HEK293 (cell line): ENCODE results near the gene ATP2A3.

Source experiments
- CTCF ChIA-PET: fragments of 350-600 bp; formaldehyde crosslinking; extraction: SDS; loops from one replicate; lab custom pipeline; 2021; ENCODE audit warnings: antibody characterized with exemption; lab: Yijun Ruan, JAX
- POLR2A ChIA-PET: fragments of 300-600 bp; formaldehyde crosslinking; extraction: SDS; loops from one replicate; lab custom pipeline; 2020; ENCODE audit warnings: antibody characterized with exemption, inconsistent platforms; lab: Yijun Ruan, JAX
- H3K27ac ChIP-seq: fragments of 200-500 bp; sonication (Bioruptor generic); 2 replicates; pipeline ENCODE4 v1.5.1; 2014; ENCODE audit warnings: low read depth, low read length, control low read depth, inconsistent platforms; ENCODE audit errors: extremely low read depth
- H3K36me3 ChIP-seq, 2 experiments: fragments of 200-500 bp in 1 of 2; sonication (Bioruptor generic) in 1 of 2; 1 replicate in 1 of 2; 2 replicates in 1 of 2; pipeline ENCODE4 v1.5.1; 2014 to 2017; ENCODE audit warnings: inconsistent platforms in 2 of 2, low read length in 2 of 2; ENCODE audit not compliant: control insufficient read depth in 2 of 2, insufficient read depth in 1 of 2
- H3K4me1 ChIP-seq: fragments of 200-500 bp; sonication (Bioruptor generic); 2 replicates; pipeline ENCODE4 v1.5.1; 2014; ENCODE audit warnings: mild to moderate bottlenecking, low read length, inconsistent platforms; ENCODE audit not compliant: control insufficient read depth, insufficient read depth
- H3K4me3 ChIP-seq: 2 replicates; pipeline ENCODE4 v1.5.1; 2011; ENCODE audit warnings: low read depth, mild to moderate bottlenecking, control low read depth, low read length, moderate library complexity
- H3K9me3 ChIP-seq: fragments of 200-500 bp; sonication (Bioruptor generic); 2 replicates; pipeline ENCODE4 v1.5.1; 2014; ENCODE audit warnings: low read depth, low read length, inconsistent platforms; ENCODE audit not compliant: control insufficient read depth, insufficient read depth
- EGR2 ChIP-seq: fragments of 450-650 bp; formaldehyde crosslinking; IDR thresholded peaks from 2 replicates; pipeline ENCODE4 v1.5.1; 2016; ENCODE audit warnings: low read depth, missing biosample characterization, missing genetic modification characterization
- HOXA7 ChIP-seq: sonication (generic); formaldehyde crosslinking; IDR thresholded peaks from 2 replicates; pipeline ENCODE4 v1.8.1; 2022; ENCODE audit warnings: missing genetic modification reagents, borderline replicate concordance
- KLF8 ChIP-seq: fragments of 450-650 bp; formaldehyde crosslinking; IDR thresholded peaks from 2 replicates; pipeline ENCODE4 v1.5.1; 2016; ENCODE audit warnings: missing biosample characterization, missing genetic modification characterization
- MYNN ChIP-seq: fragments of 450-650 bp; formaldehyde crosslinking; IDR thresholded peaks from 2 replicates; pipeline ENCODE4 v1.5.1; 2016; ENCODE audit warnings: missing biosample characterization, missing genetic modification characterization, borderline replicate concordance
- OVOL3 ChIP-seq: fragments of 450-650 bp; formaldehyde crosslinking; IDR thresholded peaks from 2 replicates; pipeline ENCODE4 v1.5.1; 2016; ENCODE audit warnings: missing biosample characterization, missing genetic modification characterization
- TCF7L2 ChIP-seq: IDR thresholded peaks from 2 replicates; pipeline ENCODE4 v1.6.1; 2011; ENCODE audit warnings: low read depth, mild to moderate bottlenecking, inconsistent platforms, low read length, moderate library complexity, borderline replicate concordance
- ZIC2 ChIP-seq: fragments of 450-650 bp; formaldehyde crosslinking; IDR thresholded peaks from 2 replicates; pipeline ENCODE4 v1.5.1; 2016; ENCODE audit warnings: missing biosample characterization, missing genetic modification characterization
- ZNF114 ChIP-seq: fragments of 450-650 bp; formaldehyde crosslinking; IDR thresholded peaks from 2 replicates; pipeline ENCODE4 v1.5.0; 2017; ENCODE audit warnings: missing biosample characterization, missing genetic modification characterization
- ZNF140 ChIP-seq: fragments of 450-650 bp; formaldehyde crosslinking; IDR thresholded peaks from 2 replicates; pipeline ENCODE4 v1.5.1; 2016; ENCODE audit warnings: missing biosample characterization, missing genetic modification characterization
- ZNF169 ChIP-seq: fragments of 450-650 bp; formaldehyde crosslinking; IDR thresholded peaks from 2 replicates; pipeline ENCODE4 v1.5.1; 2016; ENCODE audit warnings: missing biosample characterization, missing genetic modification characterization
- ZNF18 ChIP-seq: fragments of 450-650 bp; formaldehyde crosslinking; IDR thresholded peaks from 2 replicates; pipeline ENCODE4 v1.5.1; 2016; ENCODE audit warnings: missing biosample characterization, missing genetic modification characterization
- ZNF202 ChIP-seq: fragments of 450-650 bp; formaldehyde crosslinking; IDR thresholded peaks from 2 replicates; pipeline ENCODE4 v1.5.1; 2016; ENCODE audit warnings: missing biosample characterization, missing genetic modification characterization, borderline replicate concordance
- ZNF221 ChIP-seq: fragments of 450-650 bp; formaldehyde crosslinking; IDR thresholded peaks from 2 replicates; pipeline ENCODE4 v1.5.1; 2017; ENCODE audit warnings: missing biosample characterization, missing genetic modification characterization, borderline replicate concordance
- ZNF23 ChIP-seq: fragments of 450-650 bp; formaldehyde crosslinking; IDR thresholded peaks from 2 replicates; pipeline ENCODE4 v1.5.1; 2016; ENCODE audit warnings: missing biosample characterization, missing genetic modification characterization, borderline replicate concordance
- ZNF341 ChIP-seq: fragments of 450-650 bp; formaldehyde crosslinking; IDR thresholded peaks from 2 replicates; pipeline ENCODE4; 2016; ENCODE audit warnings: low read depth, missing biosample characterization, missing genetic modification characterization
- ZNF398 ChIP-seq: fragments of 450-650 bp; formaldehyde crosslinking; IDR thresholded peaks from 2 replicates; pipeline ENCODE4 v1.5.1; 2017; ENCODE audit warnings: missing biosample characterization, missing genetic modification characterization
- ZNF423 ChIP-seq: fragments of 450-650 bp; formaldehyde crosslinking; IDR thresholded peaks from 2 replicates; pipeline ENCODE4 v1.5.1; 2016; ENCODE audit warnings: missing biosample characterization, missing genetic modification characterization
- ZNF426 ChIP-seq: fragments of 450-650 bp; formaldehyde crosslinking; IDR thresholded peaks from 2 replicates; pipeline ENCODE4 v1.5.1; 2017; ENCODE audit warnings: missing biosample characterization, missing genetic modification characterization, mild to moderate bottlenecking, inconsistent platforms, moderate library complexity
- ZNF514 ChIP-seq: fragments of 450-650 bp; formaldehyde crosslinking; IDR thresholded peaks from 2 replicates; pipeline ENCODE4 v1.5.1; 2016; ENCODE audit warnings: missing biosample characterization, missing genetic modification characterization
- ZNF529 ChIP-seq: fragments of 450-650 bp; formaldehyde crosslinking; IDR thresholded peaks from 2 replicates; pipeline ENCODE4 v1.5.1; 2017; ENCODE audit warnings: missing genetic modification characterization, missing biosample characterization; ENCODE audit not compliant: insufficient replicate concordance
- ZNF555 ChIP-seq: fragments of 450-650 bp; formaldehyde crosslinking; conservative IDR thresholded peaks from 2 replicates; pipeline ENCODE4 v1.5.1; 2017; ENCODE audit warnings: missing biosample characterization, mild to moderate bottlenecking, missing genetic modification characterization, inconsistent platforms
- ZNF596 ChIP-seq: fragments of 450-650 bp; IDR thresholded peaks from 2 replicates; pipeline ENCODE4 v1.5.0; 2018; ENCODE audit warnings: missing biosample characterization, mild to moderate bottlenecking, missing genetic modification characterization, moderate library complexity
- ZNF677 ChIP-seq: fragments of 450-650 bp; IDR thresholded peaks from 2 replicates; pipeline ENCODE4 v1.5.0; 2018; ENCODE audit warnings: missing biosample characterization, mild to moderate bottlenecking, missing genetic modification characterization, moderate library complexity
- ZNF707 ChIP-seq: fragments of 450-650 bp; formaldehyde crosslinking; IDR thresholded peaks from 2 replicates; pipeline ENCODE4 v1.5.1; 2016; ENCODE audit warnings: missing biosample characterization, missing genetic modification characterization
- ZSCAN23 ChIP-seq: fragments of 450-650 bp; formaldehyde crosslinking; IDR thresholded peaks from 2 replicates; pipeline ENCODE4 v1.5.1; 2016; ENCODE audit warnings: missing biosample characterization, missing genetic modification characterization
- ZXDB ChIP-seq: fragments of 450-650 bp; formaldehyde crosslinking; IDR thresholded peaks from 2 replicates; pipeline ENCODE4 v1.5.1; 2016; ENCODE audit warnings: missing biosample characterization, missing genetic modification characterization
- TF ChIP-seq, protein P1 (sequence below): fragments of 450-650 bp; formaldehyde crosslinking; IDR thresholded peaks from 2 replicates; pipeline ENCODE4 v1.5.1; 2016; ENCODE audit warnings: missing biosample characterization, missing genetic modification characterization, low read depth
- TF ChIP-seq, protein P2 (sequence below): fragments of 450-650 bp; formaldehyde crosslinking; IDR thresholded peaks from 2 replicates; pipeline ENCODE4 v1.5.1; 2016; ENCODE audit warnings: missing biosample characterization, missing genetic modification characterization
- TF ChIP-seq, protein P3 (sequence below): IDR thresholded peaks from 2 replicates; pipeline ENCODE4 v1.6.1; 2011; ENCODE audit warnings: mild to moderate bottlenecking, low read depth, low read length, borderline replicate concordance

ATP2A3 gene

GRCh38 chr17:3896968-3897235 is 67.3 kb downstream of the ATP2A3 start (continued):
- TF ChIP-seq, protein P1, sequence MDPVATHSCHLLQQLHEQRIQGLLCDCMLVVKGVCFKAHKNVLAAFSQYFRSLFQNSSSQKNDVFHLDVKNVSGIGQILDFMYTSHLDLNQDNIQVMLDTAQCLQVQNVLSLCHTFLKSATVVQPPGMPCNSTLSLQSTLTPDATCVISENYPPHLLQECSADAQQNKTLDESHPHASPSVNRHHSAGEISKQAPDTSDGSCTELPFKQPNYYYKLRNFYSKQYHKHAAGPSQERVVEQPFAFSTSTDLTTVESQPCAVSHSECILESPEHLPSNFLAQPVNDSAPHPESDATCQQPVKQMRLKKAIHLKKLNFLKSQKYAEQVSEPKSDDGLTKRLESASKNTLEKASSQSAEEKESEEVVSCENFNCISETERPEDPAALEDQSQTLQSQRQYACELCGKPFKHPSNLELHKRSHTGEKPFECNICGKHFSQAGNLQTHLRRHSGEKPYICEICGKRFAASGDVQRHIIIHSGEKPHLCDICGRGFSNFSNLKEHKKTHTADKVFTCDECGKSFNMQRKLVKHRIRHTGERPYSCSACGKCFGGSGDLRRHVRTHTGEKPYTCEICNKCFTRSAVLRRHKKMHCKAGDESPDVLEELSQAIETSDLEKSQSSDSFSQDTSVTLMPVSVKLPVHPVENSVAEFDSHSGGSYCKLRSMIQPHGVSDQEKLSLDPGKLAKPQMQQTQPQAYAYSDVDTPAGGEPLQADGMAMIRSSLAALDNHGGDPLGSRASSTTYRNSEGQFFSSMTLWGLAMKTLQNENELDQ, result no peak

DNA sequence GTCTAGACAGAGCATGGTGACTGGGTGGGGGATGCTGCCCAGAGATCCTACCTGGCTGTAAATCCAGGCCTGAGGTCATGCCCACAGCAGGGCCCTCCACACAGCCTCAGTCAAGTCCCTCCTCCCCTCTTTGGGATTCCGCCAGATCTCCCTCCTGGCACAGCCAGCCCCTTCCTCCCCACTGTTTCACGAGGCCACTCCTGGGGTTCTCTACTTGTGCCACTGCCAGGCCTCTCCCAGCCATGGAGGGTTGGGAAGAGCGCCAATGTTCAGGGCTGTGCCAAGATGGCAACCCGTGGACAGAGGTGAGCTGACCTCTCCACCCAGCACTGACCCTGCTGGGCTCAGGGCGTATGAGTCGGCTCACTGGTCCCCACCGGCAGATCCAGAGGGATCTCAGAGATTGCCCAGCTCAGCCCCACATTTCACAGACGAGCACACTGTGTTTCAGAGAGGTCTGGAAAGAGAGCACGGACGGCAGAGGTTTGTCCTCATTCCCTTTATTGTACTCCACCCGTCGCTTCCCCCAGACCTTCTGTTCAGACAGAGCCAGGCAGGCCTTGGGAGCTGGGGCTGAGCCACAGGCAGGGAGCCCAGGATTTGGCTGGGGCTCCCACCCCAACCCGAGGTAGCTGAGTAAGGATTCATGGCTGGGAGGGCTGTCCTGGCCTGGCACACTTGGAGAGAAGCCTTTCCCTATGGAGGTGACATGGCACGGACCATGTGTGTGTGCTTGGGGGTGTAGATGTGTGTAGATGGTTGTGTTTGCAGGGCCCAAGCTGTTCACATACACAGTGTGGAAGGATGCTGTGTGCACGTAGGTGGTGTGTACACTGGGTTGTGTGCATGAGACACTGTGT is 67.9 kb downstream of the ATP2A3 start:
- Histone ChIP-seq H3K4me3 (no peak overlapping the region), H3K9me3 (no peaks in the 10 kb centered on the region), H3K36me3 (no peaks in the 10 kb centered on the region), H3K4me1 (peaks cover 11% of the 10 kb centered on the region), H3K27ac (no peak overlapping the region)
- ChIA-PET POLR2A (no interaction called here), CTCF (interaction anchor here (0.5 to 2.6 kb wide), 4 partner anchors 17 to 763 kb away, joined by 4 to 20 read pairs (median 10); no protein-coding TSS in a partner anchor)
- no peak for TF ChIP-seq ZNF23 (tag by site-specific recombination)
- TF ChIP-seq ZNF140 (tag by site-specific recombination), result no peak
- TF ChIP-seq ZNF596 (tag by site-specific recombination), result no peak
- TF ChIP-seq ZNF426 (tag by site-specific recombination), result no peak
- TF ChIP-seq, protein P2, sequence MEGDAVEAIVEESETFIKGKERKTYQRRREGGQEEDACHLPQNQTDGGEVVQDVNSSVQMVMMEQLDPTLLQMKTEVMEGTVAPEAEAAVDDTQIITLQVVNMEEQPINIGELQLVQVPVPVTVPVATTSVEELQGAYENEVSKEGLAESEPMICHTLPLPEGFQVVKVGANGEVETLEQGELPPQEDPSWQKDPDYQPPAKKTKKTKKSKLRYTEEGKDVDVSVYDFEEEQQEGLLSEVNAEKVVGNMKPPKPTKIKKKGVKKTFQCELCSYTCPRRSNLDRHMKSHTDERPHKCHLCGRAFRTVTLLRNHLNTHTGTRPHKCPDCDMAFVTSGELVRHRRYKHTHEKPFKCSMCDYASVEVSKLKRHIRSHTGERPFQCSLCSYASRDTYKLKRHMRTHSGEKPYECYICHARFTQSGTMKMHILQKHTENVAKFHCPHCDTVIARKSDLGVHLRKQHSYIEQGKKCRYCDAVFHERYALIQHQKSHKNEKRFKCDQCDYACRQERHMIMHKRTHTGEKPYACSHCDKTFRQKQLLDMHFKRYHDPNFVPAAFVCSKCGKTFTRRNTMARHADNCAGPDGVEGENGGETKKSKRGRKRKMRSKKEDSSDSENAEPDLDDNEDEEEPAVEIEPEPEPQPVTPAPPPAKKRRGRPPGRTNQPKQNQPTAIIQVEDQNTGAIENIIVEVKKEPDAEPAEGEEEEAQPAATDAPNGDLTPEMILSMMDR, result no peak
- TF ChIP-seq ZNF555 (tag by site-specific recombination), result no peak
- TF ChIP-seq ZNF341 (tag by site-specific recombination), result peak; percentile 62
- no peak for TF ChIP-seq EGR2 (tag by site-specific recombination)
- TF ChIP-seq KLF8 (tag by site-specific recombination), result no peak
- no peak for TF ChIP-seq TCF7L2
- TF ChIP-seq OVOL3 (tag by site-specific recombination), result no peak
- TF ChIP-seq ZIC2, result peak; percentile 99
- no peak for TF ChIP-seq ZNF169 (tag by site-specific recombination)
- no peak for TF ChIP-seq ZNF677 (tag by site-specific recombination)
- TF ChIP-seq ZNF514 (tag by site-specific recombination), result no peak
- no peak for TF ChIP-seq ZNF18 (tag by site-specific recombination)
- no peak for TF ChIP-seq ZNF114
- TF ChIP-seq HOXA7 (CRISPR knock-in tag), result no peak
- no peak for TF ChIP-seq ZSCAN23 (tag by site-specific recombination)
- TF ChIP-seq MYNN (tag by site-specific recombination), result no peak
- TF ChIP-seq ZNF529 (tag by site-specific recombination), result no peak
- TF ChIP-seq ZNF202 (tag by site-specific recombination), result no peak
- no peak for TF ChIP-seq ZNF707 (tag by site-specific recombination)
- TF ChIP-seq ZNF423, result peak; percentile 80
- TF ChIP-seq ZXDB (tag by site-specific recombination), result no peak
- no peak for TF ChIP-seq ZNF221 (tag by site-specific recombination)
- TF ChIP-seq, protein P3, sequence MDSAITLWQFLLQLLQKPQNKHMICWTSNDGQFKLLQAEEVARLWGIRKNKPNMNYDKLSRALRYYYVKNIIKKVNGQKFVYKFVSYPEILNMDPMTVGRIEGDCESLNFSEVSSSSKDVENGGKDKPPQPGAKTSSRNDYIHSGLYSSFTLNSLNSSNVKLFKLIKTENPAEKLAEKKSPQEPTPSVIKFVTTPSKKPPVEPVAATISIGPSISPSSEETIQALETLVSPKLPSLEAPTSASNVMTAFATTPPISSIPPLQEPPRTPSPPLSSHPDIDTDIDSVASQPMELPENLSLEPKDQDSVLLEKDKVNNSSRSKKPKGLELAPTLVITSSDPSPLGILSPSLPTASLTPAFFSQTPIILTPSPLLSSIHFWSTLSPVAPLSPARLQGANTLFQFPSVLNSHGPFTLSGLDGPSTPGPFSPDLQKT, result no peak
- TF ChIP-seq ZNF398 (tag by site-specific recombination), result peak; percentile 27; the same call in 1 of the 2 replicates
